DOHH2 (cell line): ENCODE measurements around the gene NET1.

Experiments used
- CTCF ChIP-seq: fragments of 200-600 bp; sonication (generic); IDR thresholded peaks from one replicate; pipeline ENCODE4 v1.5.1; 2014; ENCODE audit warnings: antibody characterized with exemption, mild to moderate bottlenecking, low read depth, low read length; ENCODE audit not compliant: poor library complexity, severe bottlenecking
- EZH2phosphoT487 ChIP-seq: fragments of 200-600 bp; sonication (generic); IDR thresholded peaks from 2 replicates; pipeline ENCODE4 v1.6.1; 2017; ENCODE audit warnings: borderline replicate concordance, mild to moderate bottlenecking, antibody characterized with exemption, low read length, moderate library complexity, mixed read lengths

GRCh38 chr10:5387169-5387568 lies 25.2 kb upstream of the NET1 start:
- no peak for TF ChIP-seq CTCF
- TF ChIP-seq EZH2phosphoT487: no peak
